HepG2 (cell line): ENCODE data around the gene ACSS2. TPM values are rescaled to one million over a fixed set of nuclear protein-coding genes. Genes with fewer than 3 reads are reported as not detected.

Experiments used
- HOXA3 ChIP-seq: sonication (generic); formaldehyde crosslinking; IDR thresholded peaks from 2 replicates; pipeline ENCODE4 v1.5.0; 2020; ENCODE audit warnings: missing genetic modification reagents
- MYC ChIP-seq: sonication (generic); formaldehyde crosslinking; IDR thresholded peaks from 2 replicates; pipeline ENCODE4 v1.9.0; 2021; ENCODE audit warnings: missing genetic modification reagents, borderline replicate concordance
- SIX1 ChIP-seq: sonication (generic); formaldehyde crosslinking; IDR thresholded peaks from 2 replicates; pipeline ENCODE4 v1.4.0; 2020; ENCODE audit warnings: missing genetic modification reagents, borderline replicate concordance
- ZFP1 ChIP-seq: IDR thresholded peaks from 2 replicates; pipeline ENCODE4 v1.6.1; 2016
- ZNF724P ChIP-seq: sonication (generic); formaldehyde crosslinking; IDR thresholded peaks from 2 replicates; pipeline ENCODE4 v1.8.0; 2022; ENCODE audit warnings: missing genetic modification reagents, borderline replicate concordance
- ZNF841 ChIP-seq: sonication (generic); formaldehyde crosslinking; IDR thresholded peaks from 2 replicates; pipeline ENCODE4 v1.8.1; 2023; ENCODE audit warnings: missing genetic modification reagents, borderline replicate concordance
- ZNF850 ChIP-seq: sonication (generic); formaldehyde crosslinking; conservative IDR thresholded peaks from 2 replicates; pipeline ENCODE4 v1.9.0; 2021; ENCODE audit warnings: mild to moderate bottlenecking, missing genetic modification reagents
- polyA plus RNA-seq, 8 experiments: library from polyadenylated mRNA; depleted of rRNA in 3 of 8; stranded (reverse) in 7 of 8; unstranded in 1 of 8; fragments of >200 nt; fragmentation: Illumina TruSeq in 4 of 8; extraction: Trizol in 4 of 8; gene quantifications; 2 replicates each; pipeline versions ENCODE4 v1.2.1 to v1.2.3, GENCODE V29; 2011 to 2016; ENCODE audit warnings: low read depth in 4 of 8, missing spikeins in 1 of 8, mixed read lengths in 1 of 8; ENCODE audit not compliant: insufficient read depth in 1 of 8
- total RNA-seq, 5 experiments: library from RNA; depleted of rRNA; stranded (reverse); fragments of >200 nt; fragmentation: Illumina TruSeq; extraction: Trizol; gene quantifications; 2 replicates each; pipeline ENCODE4 v1.2.3, GENCODE V29; 2016; ENCODE audit warnings: low read depth in 1 of 5
- TF ChIP-seq, protein P1 (sequence below): sonication (generic); formaldehyde crosslinking; conservative IDR thresholded peaks from 2 replicates; pipeline ENCODE4 v1.4.0; 2020; ENCODE audit warnings: mild to moderate bottlenecking, missing genetic modification reagents, moderate library complexity
- TF ChIP-seq, protein P2 (sequence below): sonication (generic); formaldehyde crosslinking; IDR thresholded peaks from 2 replicates; pipeline ENCODE4 v1.8.0; 2022; ENCODE audit warnings: mild to moderate bottlenecking, missing genetic modification reagents
- TF ChIP-seq, protein P3 (sequence below): sonication (generic); formaldehyde crosslinking; IDR thresholded peaks from 2 replicates; pipeline ENCODE4 v1.4.0; 2020; ENCODE audit warnings: missing genetic modification reagents, borderline replicate concordance
- TF ChIP-seq, protein P4 (sequence below): sonication (generic); formaldehyde crosslinking; IDR thresholded peaks from 2 replicates; pipeline ENCODE4 v1.4.0; 2020; ENCODE audit warnings: missing genetic modification reagents
- TF ChIP-seq, protein P5 (sequence below): IDR thresholded peaks from 2 replicates; pipeline ENCODE4 v1.6.1; 2012; ENCODE audit warnings: low read depth, low read length, improper control_type of control experiment
- TF ChIP-seq, protein P6 (sequence below): sonication (generic); formaldehyde crosslinking; IDR thresholded peaks from 2 replicates; pipeline ENCODE4 v1.8.0; 2022; ENCODE audit warnings: mild to moderate bottlenecking, missing genetic modification reagents, moderate library complexity
- TF ChIP-seq, protein P7 (sequence below): fragments of 450-650 bp; IDR thresholded peaks from 2 replicates; pipeline ENCODE4 v1.6.1; 2016

The ACSS2 gene
- total and polyA plus RNA-seq, 2 of the 13 experiments (the other 11 are each of a cell fraction or from before 2014, with no cell fraction given), result 72.8 to 89.7 TPM

DNA sequence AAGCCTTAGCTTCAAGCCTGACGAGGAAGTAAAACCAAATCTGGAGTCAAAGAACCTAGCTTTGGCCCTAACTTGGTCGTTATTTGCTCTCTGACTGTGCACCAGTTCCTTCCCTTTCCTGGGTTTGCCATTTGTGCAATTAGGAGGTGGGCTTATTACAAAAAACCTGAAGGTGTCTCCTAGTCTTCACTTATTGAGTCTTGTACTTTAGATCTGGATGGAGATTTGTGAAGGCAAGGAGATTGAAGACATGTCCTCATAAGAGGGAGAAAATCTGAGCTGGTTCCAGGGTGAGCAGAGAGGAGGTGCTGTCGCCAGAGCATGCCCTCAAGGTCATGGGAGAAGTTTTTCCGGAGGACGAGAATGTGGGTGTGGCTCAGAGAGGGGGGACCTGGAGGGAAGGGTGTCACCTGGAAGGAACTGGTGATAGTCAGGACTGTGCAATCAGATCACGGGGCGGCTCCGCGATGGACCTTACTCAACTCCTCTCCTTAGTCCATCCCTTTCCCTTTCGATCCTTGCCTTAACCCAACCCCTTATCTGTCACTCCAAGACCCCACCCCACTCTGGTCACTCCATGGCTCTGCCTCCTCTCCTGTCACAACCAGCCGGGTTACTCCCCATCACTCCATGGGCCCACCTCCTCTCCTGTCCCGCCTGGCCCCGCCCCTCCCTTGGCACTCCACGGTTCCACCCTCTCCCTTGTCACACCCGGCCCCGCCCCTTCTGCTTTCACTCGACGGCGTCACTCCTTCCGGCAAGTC, 588 bp upstream of the ACSS2 start (continued):
- TF ChIP-seq, protein P1, sequence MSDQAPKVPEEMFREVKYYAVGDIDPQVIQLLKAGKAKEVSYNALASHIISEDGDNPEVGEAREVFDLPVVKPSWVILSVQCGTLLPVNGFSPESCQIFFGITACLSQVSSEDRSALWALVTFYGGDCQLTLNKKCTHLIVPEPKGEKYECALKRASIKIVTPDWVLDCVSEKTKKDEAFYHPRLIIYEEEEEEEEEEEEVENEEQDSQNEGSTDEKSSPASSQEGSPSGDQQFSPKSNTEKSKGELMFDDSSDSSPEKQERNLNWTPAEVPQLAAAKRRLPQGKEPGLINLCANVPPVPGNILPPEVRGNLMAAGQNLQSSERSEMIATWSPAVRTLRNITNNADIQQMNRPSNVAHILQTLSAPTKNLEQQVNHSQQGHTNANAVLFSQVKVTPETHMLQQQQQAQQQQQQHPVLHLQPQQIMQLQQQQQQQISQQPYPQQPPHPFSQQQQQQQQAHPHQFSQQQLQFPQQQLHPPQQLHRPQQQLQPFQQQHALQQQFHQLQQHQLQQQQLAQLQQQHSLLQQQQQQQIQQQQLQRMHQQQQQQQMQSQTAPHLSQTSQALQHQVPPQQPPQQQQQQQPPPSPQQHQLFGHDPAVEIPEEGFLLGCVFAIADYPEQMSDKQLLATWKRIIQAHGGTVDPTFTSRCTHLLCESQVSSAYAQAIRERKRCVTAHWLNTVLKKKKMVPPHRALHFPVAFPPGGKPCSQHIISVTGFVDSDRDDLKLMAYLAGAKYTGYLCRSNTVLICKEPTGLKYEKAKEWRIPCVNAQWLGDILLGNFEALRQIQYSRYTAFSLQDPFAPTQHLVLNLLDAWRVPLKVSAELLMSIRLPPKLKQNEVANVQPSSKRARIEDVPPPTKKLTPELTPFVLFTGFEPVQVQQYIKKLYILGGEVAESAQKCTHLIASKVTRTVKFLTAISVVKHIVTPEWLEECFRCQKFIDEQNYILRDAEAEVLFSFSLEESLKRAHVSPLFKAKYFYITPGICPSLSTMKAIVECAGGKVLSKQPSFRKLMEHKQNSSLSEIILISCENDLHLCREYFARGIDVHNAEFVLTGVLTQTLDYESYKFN (CRISPR knock-in tag), result peak; percentile 49
- TF ChIP-seq, protein P2, sequence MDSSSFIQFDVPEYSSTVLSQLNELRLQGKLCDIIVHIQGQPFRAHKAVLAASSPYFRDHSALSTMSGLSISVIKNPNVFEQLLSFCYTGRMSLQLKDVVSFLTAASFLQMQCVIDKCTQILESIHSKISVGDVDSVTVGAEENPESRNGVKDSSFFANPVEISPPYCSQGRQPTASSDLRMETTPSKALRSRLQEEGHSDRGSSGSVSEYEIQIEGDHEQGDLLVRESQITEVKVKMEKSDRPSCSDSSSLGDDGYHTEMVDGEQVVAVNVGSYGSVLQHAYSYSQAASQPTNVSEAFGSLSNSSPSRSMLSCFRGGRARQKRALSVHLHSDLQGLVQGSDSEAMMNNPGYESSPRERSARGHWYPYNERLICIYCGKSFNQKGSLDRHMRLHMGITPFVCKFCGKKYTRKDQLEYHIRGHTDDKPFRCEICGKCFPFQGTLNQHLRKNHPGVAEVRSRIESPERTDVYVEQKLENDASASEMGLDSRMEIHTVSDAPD, result no peak
- TF ChIP-seq, protein P3, sequence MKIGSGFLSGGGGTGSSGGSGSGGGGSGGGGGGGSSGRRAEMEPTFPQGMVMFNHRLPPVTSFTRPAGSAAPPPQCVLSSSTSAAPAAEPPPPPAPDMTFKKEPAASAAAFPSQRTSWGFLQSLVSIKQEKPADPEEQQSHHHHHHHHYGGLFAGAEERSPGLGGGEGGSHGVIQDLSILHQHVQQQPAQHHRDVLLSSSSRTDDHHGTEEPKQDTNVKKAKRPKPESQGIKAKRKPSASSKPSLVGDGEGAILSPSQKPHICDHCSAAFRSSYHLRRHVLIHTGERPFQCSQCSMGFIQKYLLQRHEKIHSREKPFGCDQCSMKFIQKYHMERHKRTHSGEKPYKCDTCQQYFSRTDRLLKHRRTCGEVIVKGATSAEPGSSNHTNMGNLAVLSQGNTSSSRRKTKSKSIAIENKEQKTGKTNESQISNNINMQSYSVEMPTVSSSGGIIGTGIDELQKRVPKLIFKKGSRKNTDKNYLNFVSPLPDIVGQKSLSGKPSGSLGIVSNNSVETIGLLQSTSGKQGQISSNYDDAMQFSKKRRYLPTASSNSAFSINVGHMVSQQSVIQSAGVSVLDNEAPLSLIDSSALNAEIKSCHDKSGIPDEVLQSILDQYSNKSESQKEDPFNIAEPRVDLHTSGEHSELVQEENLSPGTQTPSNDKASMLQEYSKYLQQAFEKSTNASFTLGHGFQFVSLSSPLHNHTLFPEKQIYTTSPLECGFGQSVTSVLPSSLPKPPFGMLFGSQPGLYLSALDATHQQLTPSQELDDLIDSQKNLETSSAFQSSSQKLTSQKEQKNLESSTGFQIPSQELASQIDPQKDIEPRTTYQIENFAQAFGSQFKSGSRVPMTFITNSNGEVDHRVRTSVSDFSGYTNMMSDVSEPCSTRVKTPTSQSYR (CRISPR knock-in tag), result peak; percentile 36; the same call in 1 of the 2 replicates
- TF ChIP-seq, protein P4, sequence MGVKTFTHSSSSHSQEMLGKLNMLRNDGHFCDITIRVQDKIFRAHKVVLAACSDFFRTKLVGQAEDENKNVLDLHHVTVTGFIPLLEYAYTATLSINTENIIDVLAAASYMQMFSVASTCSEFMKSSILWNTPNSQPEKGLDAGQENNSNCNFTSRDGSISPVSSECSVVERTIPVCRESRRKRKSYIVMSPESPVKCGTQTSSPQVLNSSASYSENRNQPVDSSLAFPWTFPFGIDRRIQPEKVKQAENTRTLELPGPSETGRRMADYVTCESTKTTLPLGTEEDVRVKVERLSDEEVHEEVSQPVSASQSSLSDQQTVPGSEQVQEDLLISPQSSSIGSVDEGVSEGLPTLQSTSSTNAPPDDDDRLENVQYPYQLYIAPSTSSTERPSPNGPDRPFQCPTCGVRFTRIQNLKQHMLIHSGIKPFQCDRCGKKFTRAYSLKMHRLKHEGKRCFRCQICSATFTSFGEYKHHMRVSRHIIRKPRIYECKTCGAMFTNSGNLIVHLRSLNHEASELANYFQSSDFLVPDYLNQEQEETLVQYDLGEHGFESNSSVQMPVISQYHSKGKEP (CRISPR knock-in tag), result no peak
- no peak for TF ChIP-seq ZNF850
- TF ChIP-seq, protein P5, sequence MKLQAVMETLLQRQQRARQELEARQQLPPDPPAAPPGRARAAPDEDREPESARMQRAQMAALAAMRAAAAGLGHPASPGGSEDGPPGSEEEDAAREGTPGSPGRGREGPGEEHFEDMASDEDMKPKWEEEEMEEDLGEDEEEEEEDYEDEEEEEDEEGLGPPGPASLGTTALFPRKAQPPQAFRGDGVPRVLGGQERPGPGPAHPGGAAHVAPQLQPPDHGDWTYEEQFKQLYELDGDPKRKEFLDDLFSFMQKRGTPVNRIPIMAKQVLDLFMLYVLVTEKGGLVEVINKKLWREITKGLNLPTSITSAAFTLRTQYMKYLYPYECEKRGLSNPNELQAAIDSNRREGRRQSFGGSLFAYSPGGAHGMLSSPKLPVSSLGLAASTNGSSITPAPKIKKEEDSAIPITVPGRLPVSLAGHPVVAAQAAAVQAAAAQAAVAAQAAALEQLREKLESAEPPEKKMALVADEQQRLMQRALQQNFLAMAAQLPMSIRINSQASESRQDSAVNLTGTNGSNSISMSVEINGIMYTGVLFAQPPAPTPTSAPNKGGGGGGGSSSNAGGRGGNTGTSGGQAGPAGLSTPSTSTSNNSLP, result no peak
- TF ChIP-seq ZFP1 (CRISPR knock-in tag), result peak; percentile 50; the same call in 1 of the 2 replicates
- no peak for TF ChIP-seq SIX1 (CRISPR knock-in tag)
- peak; percentile 78; the same call in 1 of the 2 replicates for TF ChIP-seq HOXA3 (CRISPR knock-in tag)
- TF ChIP-seq MYC, result peak; percentile 63; the same call in 1 of the 2 replicates
- TF ChIP-seq ZNF724P, result no peak
- TF ChIP-seq, protein P6, sequence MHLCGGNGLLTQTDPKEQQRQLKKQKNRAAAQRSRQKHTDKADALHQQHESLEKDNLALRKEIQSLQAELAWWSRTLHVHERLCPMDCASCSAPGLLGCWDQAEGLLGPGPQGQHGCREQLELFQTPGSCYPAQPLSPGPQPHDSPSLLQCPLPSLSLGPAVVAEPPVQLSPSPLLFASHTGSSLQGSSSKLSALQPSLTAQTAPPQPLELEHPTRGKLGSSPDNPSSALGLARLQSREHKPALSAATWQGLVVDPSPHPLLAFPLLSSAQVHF (CRISPR knock-in tag), result no peak
- TF ChIP-seq, protein P7, sequence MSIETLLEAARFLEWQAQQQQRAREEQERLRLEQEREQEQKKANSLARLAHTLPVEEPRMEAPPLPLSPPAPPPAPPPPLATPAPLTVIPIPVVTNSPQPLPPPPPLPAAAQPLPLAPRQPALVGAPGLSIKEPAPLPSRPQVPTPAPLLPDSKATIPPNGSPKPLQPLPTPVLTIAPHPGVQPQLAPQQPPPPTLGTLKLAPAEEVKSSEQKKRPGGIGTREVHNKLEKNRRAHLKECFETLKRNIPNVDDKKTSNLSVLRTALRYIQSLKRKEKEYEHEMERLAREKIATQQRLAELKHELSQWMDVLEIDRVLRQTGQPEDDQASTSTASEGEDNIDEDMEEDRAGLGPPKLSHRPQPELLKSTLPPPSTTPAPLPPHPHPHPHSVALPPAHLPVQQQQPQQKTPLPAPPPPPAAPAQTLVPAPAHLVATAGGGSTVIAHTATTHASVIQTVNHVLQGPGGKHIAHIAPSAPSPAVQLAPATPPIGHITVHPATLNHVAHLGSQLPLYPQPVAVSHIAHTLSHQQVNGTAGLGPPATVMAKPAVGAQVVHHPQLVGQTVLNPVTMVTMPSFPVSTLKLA, result peak; percentile 74
- TF ChIP-seq ZNF841 (CRISPR knock-in tag), result no peak
